Panc1 (cell line): ENCODE measurements around the gene ZNF212. TPM values are rescaled to one million over a fixed set of nuclear protein-coding genes. Genes with fewer than 3 reads are reported as not detected.

Source experiments
- ATAC-seq: fragments of 200-7000 bp; cut with Tn5 transposase; 2 replicates; pipeline ENCODE4 v1.9.1; 2020; ENCODE audit warnings: mild to moderate bottlenecking, moderate library complexity
- BruUV-seq: library from RNA; stranded (reverse); fragments of 400-500 nt; replicated peaks from 2 replicates; lab custom pipeline; 2021; lab: Mats Ljungman, UMichigan
- CTCF ChIA-PET: fragments of 300-600 bp; sonication (Branson Sonifier 250); formaldehyde crosslinking; loops from one replicate; lab custom pipeline; 2022; ENCODE audit warnings: antibody characterized with exemption; lab: Charles Lee
- POLR2A ChIA-PET: fragments of 300-600 bp; sonication (Branson Sonifier 250); formaldehyde crosslinking; loops from one replicate; lab custom pipeline; 2022; ENCODE audit warnings: antibody characterized with exemption; lab: Charles Lee
- DNase-seq: peaks from one replicate; pipeline ENCODE4 v3.0.0-alpha.2; 2010; ENCODE audit warnings: low read depth, low spot score
- H3K27ac ChIP-seq: 2 replicates; pipeline ENCODE4 v1.5.1; 2011; ENCODE audit warnings: mild to moderate bottlenecking, low read length, inconsistent platforms
- H3K27me3 ChIP-seq: fragments of 200-500 bp; sonication (Bioruptor generic); 2 replicates; pipeline ENCODE4 v1.6.0; 2014; ENCODE audit warnings: low read length, inconsistent platforms; ENCODE audit not compliant: control insufficient read depth, insufficient read depth
- H3K36me3 ChIP-seq: fragments of 200-500 bp; sonication (Bioruptor generic); 2 replicates; pipeline ENCODE4 v1.5.1; 2014; ENCODE audit warnings: inconsistent platforms, mild to moderate bottlenecking, low read length, moderate library complexity; ENCODE audit not compliant: control insufficient read depth, insufficient read depth
- H3K4me1 ChIP-seq: 2 replicates; pipeline ENCODE4 v1.5.1; 2011; ENCODE audit warnings: inconsistent platforms, mild to moderate bottlenecking, low read length, moderate library complexity; ENCODE audit not compliant: control insufficient read depth, insufficient read depth
- H3K4me3 ChIP-seq, 2 experiments: 2 replicates each; pipeline ENCODE4 v1.5.1; 2011 to 2012; ENCODE audit warnings: low read depth in 2 of 2, low read length in 2 of 2, mild to moderate bottlenecking in 2 of 2, inconsistent platforms in 1 of 2, moderate library complexity in 1 of 2
- H3K9me3 ChIP-seq: fragments of 200-500 bp; sonication (Bioruptor generic); 2 replicates; pipeline ENCODE4 v1.5.1; 2014; ENCODE audit warnings: low read depth, mild to moderate bottlenecking, inconsistent platforms, low read length, moderate library complexity; ENCODE audit not compliant: control insufficient read depth, insufficient read depth
- CTCF ChIP-seq: fragments of 450-650 bp; IDR thresholded peaks from 2 replicates; pipeline ENCODE4 v1.5.1; 2017; ENCODE audit warnings: mild to moderate bottlenecking
- POLR2AphosphoS5 ChIP-seq: IDR thresholded peaks from 2 replicates; pipeline ENCODE4 v1.6.1; 2012; ENCODE audit warnings: mild to moderate bottlenecking, low read depth, low read length, moderate library complexity
- REST ChIP-seq, 2 experiments: IDR thresholded peaks; 2 replicates each; pipeline ENCODE4 v1.6.1; 2011 to 2012; ENCODE audit warnings: low read depth in 2 of 2, control low read depth in 1 of 2, low read length in 1 of 2, mild to moderate bottlenecking in 1 of 2, moderate library complexity in 1 of 2; ENCODE audit not compliant: insufficient read depth in 1 of 2
- SIN3A ChIP-seq: IDR thresholded peaks from 2 replicates; pipeline ENCODE4 v1.6.1; 2012; ENCODE audit warnings: low read depth, mild to moderate bottlenecking, low read length, moderate library complexity, borderline replicate concordance; ENCODE audit not compliant: insufficient read depth
- TCF7L2 ChIP-seq: IDR thresholded peaks from 2 replicates; pipeline ENCODE4 v1.6.1; 2011; ENCODE audit warnings: mild to moderate bottlenecking, low read depth, low read length, inconsistent platforms
- in situ Hi-C: cut with HindIII; loops from 2 replicates; pipeline ENCODE4 v1.10.0; 2016; ENCODE audit warnings: low sequenced_read_pairs, low pct_unique_long_range_greater_than_20kb
- intact Hi-C: fragments of 100-400 bp; cut with micrococcal nuclease; formaldehyde crosslinking; loops from one replicate; pipeline ENCODE4 v1.10.0; 2022; ENCODE audit not compliant: unreplicated experiment
- total RNA-seq: library from RNA; stranded (reverse); gene quantifications from one replicate; pipeline ENCODE4 v1.2.1, GENCODE V29; 2021; ENCODE audit not compliant: unreplicated experiment

The ZNF212 gene
- total RNA-seq, 1 experiment from 2014 or later = 11.3 TPM

GRCh38 chr7:149300620-149301285 lies 61.3 kb downstream of the ZNF212 start:
- in situ Hi-C loops = no loop called here
- POLR2A ChIA-PET = no interaction called here
- no peak for TF ChIP-seq SIN3A
- no peak for TF ChIP-seq CTCF
- no peak for TF ChIP-seq POLR2AphosphoS5
- TF ChIP-seq REST (IDR thresholded peaks at IDR 0.05; ENCODE audit: insufficient read depth in 1 of 2, low read depth in 2 of 2, low read length in 1 of 2) = no peak
- TF ChIP-seq TCF7L2 = no peak

GRCh38 chr7:149302222-149302621 lies 62.8 kb downstream of the ZNF212 start:
- in situ Hi-C loops (no loop called here), intact Hi-C loops (no loop called here)
- H3K27me3 ChIP-seq = no peaks in the 10 kb centered on the region
- ATAC-seq = no peak
- DNase-seq = no peak
- POLR2A ChIA-PET = no interaction called here
- no peak for TF ChIP-seq TCF7L2
- TF ChIP-seq REST (IDR thresholded peaks at IDR 0.05; ENCODE audit: insufficient read depth in 1 of 2, low read depth in 2 of 2, low read length in 1 of 2) = no peak
- no peak for TF ChIP-seq CTCF
- TF ChIP-seq POLR2AphosphoS5 = no peak
- TF ChIP-seq SIN3A = no peak
- H3K9me3 ChIP-seq = no peaks in the 10 kb centered on the region
- no TSS peak for BruUV-seq
- no peaks in the 10 kb centered on the region for H3K4me1 ChIP-seq
- H3K4me3 ChIP-seq = no peak overlapping the region
- H3K27ac ChIP-seq = no peak overlapping the region
- no peaks in the 10 kb centered on the region for H3K36me3 ChIP-seq
- CTCF ChIA-PET = no interaction called here

More at GRCh38 chr7:149300620-149301285, 61.3 kb downstream of the ZNF212 start:
- no peaks in the 10 kb centered on the region for H3K9me3 ChIP-seq
- no peaks in the 10 kb centered on the region for H3K27me3 ChIP-seq
- no peak for DNase-seq
- intact Hi-C loops = no loop called here
- CTCF ChIA-PET = no interaction called here
- ATAC-seq = no peak
- no peaks in the 10 kb centered on the region for H3K4me1 ChIP-seq
- H3K36me3 ChIP-seq = no peaks in the 10 kb centered on the region
- no TSS peak for BruUV-seq
- H3K27ac ChIP-seq = no peak overlapping the region
- no peak overlapping the region for H3K4me3 ChIP-seq
